ENCODE measurements around the gene CFAP58.

Gene CFAP58

GRCh38 chr10:104427989-104428388, 74.4 kb downstream of the CFAP58 start:
- Histone ChIP-seq H3K27me3 (ENCODE audit: insufficient read depth, low read length) (no peaks in the 10 kb centered on the region), H3K9ac (ENCODE audit: low read depth, low read length) (no peak overlapping the region), H3K4me3 (ENCODE audit: low read length) (no peak overlapping the region), H3K36me3 (ENCODE audit: insufficient read depth, low read depth, low read length) (no peaks in the 10 kb centered on the region), H3K27ac (ENCODE audit: low read length) (no peak overlapping the region), H3K9me3 (ENCODE audit: insufficient read depth, low read depth, low read length) (no peaks in the 10 kb centered on the region), H3K4me1 (ENCODE audit: insufficient read depth, low read length) (peaks cover 17% of the 10 kb centered on the region; the same call in 1 of the 2 replicates)

DNA sequence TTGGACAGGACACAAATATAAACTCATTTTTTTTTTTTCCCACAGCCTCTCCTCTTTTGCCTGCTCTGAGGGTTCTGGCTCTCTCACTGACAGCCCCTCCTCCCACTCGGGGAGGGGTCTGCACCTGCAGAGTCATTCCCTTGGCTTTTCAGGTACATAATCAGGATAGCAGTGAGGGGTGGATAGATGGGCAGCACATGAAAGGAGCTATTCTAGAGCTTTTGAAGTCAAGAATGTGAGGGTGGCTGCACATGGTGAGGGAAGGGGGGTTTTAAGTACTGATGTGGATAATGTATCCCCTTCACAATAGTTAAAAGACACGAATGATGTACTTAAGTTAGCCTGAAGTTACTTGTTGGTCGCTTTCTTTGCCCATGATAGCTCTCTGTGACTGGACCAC, 76.2 kb downstream of the CFAP58 start:
- H3K9me3 ChIP-seq (ENCODE audit: insufficient read depth, low read depth, low read length), result no peaks in the 10 kb centered on the region
- H3K27ac ChIP-seq (ENCODE audit: low read length), result no peak overlapping the region
- no peaks in the 10 kb centered on the region for H3K27me3 ChIP-seq (ENCODE audit: insufficient read depth, low read length)
- no peaks in the 10 kb centered on the region for H3K36me3 ChIP-seq (ENCODE audit: insufficient read depth, low read depth, low read length)
- H3K4me3 ChIP-seq (ENCODE audit: low read length), result peak overlapping the region; percentile 17; the same call in 1 of the 2 replicates
- no peak overlapping the region for H3K9ac ChIP-seq (ENCODE audit: low read depth, low read length)
- peaks cover 17% of the 10 kb centered on the region; the same call in 1 of the 2 replicates for H3K4me1 ChIP-seq (ENCODE audit: insufficient read depth, low read length)

DNA sequence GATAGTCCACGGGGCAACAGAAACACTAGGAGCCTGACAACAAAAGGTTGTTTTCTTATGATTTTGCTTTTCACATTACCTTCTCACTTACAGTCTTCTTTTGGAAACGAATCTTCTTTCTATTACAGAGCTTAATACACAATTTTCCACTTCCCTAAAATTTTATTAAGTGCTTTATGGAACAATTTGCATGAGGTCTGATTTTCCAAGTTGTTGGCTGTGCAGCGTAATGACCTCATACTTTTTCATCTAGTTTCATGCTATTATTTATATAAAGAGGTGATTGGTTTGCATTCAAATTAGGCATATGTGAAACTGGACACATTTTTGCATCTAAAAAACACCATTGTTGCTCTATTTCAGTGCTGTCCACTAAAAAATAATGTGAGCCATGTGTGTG, 76.7 kb downstream of the CFAP58 start:
- Histone ChIP-seq H3K4me1 (ENCODE audit: insufficient read depth, low read length) (peaks cover 17% of the 10 kb centered on the region; the same call in 1 of the 2 replicates), H3K27ac (ENCODE audit: low read length) (no peak overlapping the region), H3K36me3 (ENCODE audit: insufficient read depth, low read depth, low read length) (no peaks in the 10 kb centered on the region), H3K9me3 (ENCODE audit: insufficient read depth, low read depth, low read length) (no peaks in the 10 kb centered on the region), H3K9ac (ENCODE audit: low read depth, low read length) (no peak overlapping the region), H3K27me3 (ENCODE audit: insufficient read depth, low read length) (no peaks in the 10 kb centered on the region), H3K4me3 (ENCODE audit: low read length) (peak overlapping the region; percentile 17; the same call in 1 of the 2 replicates)

DNA sequence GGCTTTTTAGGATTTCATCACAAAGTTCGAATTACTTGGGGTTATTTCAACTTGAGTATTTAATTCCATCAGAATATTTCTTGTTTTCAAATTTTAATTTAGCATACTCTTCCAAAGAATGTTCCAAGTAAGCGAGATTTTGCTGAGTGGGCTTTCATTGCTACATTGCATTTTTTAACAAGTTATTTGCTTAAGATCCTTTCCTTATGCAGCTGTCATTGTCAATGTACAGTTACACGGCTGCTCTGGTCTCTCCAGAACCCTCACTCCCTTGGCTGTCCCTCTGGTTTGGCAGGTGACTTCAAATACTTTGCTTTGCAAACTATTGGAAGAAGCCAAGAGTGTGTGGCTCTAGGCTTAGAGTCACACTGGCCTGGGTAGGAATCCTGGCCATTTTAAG, 80.0 kb downstream of the CFAP58 start:
- no peak overlapping the region for H3K27ac ChIP-seq (ENCODE audit: low read length)
- no peaks in the 10 kb centered on the region for H3K27me3 ChIP-seq (ENCODE audit: insufficient read depth, low read length)
- H3K4me3 ChIP-seq (ENCODE audit: low read length), result no peak overlapping the region
- H3K4me1 ChIP-seq (ENCODE audit: insufficient read depth, low read length), result peaks cover 17% of the 10 kb centered on the region; the same call in 1 of the 2 replicates
- no peak overlapping the region for H3K9ac ChIP-seq (ENCODE audit: low read depth, low read length)
- H3K9me3 ChIP-seq (ENCODE audit: insufficient read depth, low read depth, low read length), result no peaks in the 10 kb centered on the region
- H3K36me3 ChIP-seq (ENCODE audit: insufficient read depth, low read depth, low read length), result no peaks in the 10 kb centered on the region

- Histone ChIP-seq H3K36me3 (ENCODE audit: insufficient read depth, low read depth, low read length) (no peaks in the 10 kb centered on the region), H3K27ac (ENCODE audit: low read length) (no peak overlapping the region), H3K4me3 (ENCODE audit: low read length) (no peak overlapping the region), H3K27me3 (ENCODE audit: insufficient read depth, low read length) (no peaks in the 10 kb centered on the region), H3K9me3 (ENCODE audit: insufficient read depth, low read depth, low read length) (no peaks in the 10 kb centered on the region), H3K9ac (ENCODE audit: low read depth, low read length) (no peak overlapping the region), H3K4me1 (ENCODE audit: insufficient read depth, low read length) (peaks cover 9% of the 10 kb centered on the region; the same call in 1 of the 2 replicates)
Measured at GRCh38 chr10:104434601-104435000, 81.0 kb downstream of the CFAP58 start.

- Histone ChIP-seq H3K9me3 (ENCODE audit: insufficient read depth, low read depth, low read length) (no peaks in the 10 kb centered on the region), H3K27me3 (ENCODE audit: insufficient read depth, low read length) (no peaks in the 10 kb centered on the region), H3K4me3 (ENCODE audit: low read length) (no peak overlapping the region), H3K9ac (ENCODE audit: low read depth, low read length) (no peak overlapping the region), H3K4me1 (ENCODE audit: insufficient read depth, low read length) (no peaks in the 10 kb centered on the region), H3K27ac (ENCODE audit: low read length) (no peak overlapping the region), H3K36me3 (ENCODE audit: insufficient read depth, low read depth, low read length) (no peaks in the 10 kb centered on the region)
Measured at GRCh38 chr10:104435822-104436221, 82.2 kb downstream of the CFAP58 start.

DNA sequence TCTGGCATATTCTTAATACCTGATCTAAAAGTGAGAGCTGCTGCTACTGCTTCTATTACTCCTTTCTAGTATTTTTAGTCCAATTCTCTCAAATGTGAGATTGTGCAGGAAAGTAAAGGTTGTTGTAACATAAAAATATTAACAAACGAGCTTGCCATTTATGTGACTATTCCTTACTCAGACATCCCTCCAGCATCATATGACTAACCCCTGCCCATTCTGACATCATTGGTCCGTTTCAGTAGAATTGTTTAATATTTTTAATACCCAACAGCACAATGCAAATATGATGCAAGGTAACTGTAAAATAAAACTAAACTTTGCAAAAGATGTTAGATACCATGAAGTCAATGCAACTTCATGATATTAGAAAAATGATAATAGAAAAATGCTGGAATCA, 83.6 kb downstream of the CFAP58 start:
- no peak overlapping the region for H3K9ac ChIP-seq (ENCODE audit: low read depth, low read length)
- H3K4me3 ChIP-seq (ENCODE audit: low read length), result no peak overlapping the region
- no peak overlapping the region for H3K27ac ChIP-seq (ENCODE audit: low read length)
- H3K27me3 ChIP-seq (ENCODE audit: insufficient read depth, low read length), result no peaks in the 10 kb centered on the region
- no peaks in the 10 kb centered on the region for H3K4me1 ChIP-seq (ENCODE audit: insufficient read depth, low read length)
- no peaks in the 10 kb centered on the region for H3K9me3 ChIP-seq (ENCODE audit: insufficient read depth, low read depth, low read length)
- no peaks in the 10 kb centered on the region for H3K36me3 ChIP-seq (ENCODE audit: insufficient read depth, low read depth, low read length)

DNA sequence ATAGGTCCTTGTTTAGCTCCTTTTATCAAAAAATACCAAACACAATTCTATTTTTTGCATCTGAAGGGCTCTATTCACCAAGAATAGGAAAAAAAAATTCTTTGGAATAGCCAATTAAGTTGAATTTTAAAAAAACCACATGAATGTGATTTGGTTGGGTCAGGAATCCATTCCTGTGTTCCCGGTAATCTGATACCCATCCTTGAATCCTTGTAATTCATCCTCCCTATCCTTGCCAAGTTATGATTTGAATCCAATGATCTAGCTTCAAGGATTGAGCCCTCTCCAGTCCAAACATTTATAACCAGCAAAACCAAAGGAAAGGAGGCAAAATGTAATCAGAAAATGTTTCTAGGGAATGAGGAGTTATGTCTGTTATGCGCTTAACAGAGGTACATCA, 86.6 kb downstream of the CFAP58 start:
- H3K27ac ChIP-seq (ENCODE audit: low read length), result no peak overlapping the region
- no peaks in the 10 kb centered on the region for H3K4me1 ChIP-seq (ENCODE audit: insufficient read depth, low read length)

GRCh38 chr10:104441329-104442000, 87.8 kb downstream of the CFAP58 start:
- Histone ChIP-seq H3K4me1 (ENCODE audit: insufficient read depth, low read length) (no peaks in the 10 kb centered on the region), H3K36me3 (ENCODE audit: insufficient read depth, low read depth, low read length) (no peaks in the 10 kb centered on the region), H3K4me3 (ENCODE audit: low read length) (no peak overlapping the region), H3K9me3 (ENCODE audit: insufficient read depth, low read depth, low read length) (no peaks in the 10 kb centered on the region), H3K9ac (ENCODE audit: low read depth, low read length) (no peak overlapping the region), H3K27me3 (ENCODE audit: insufficient read depth, low read length) (no peaks in the 10 kb centered on the region), H3K27ac (ENCODE audit: low read length) (no peak overlapping the region)

More for the DNA sequence above, 86.6 kb downstream of the CFAP58 start:
- Histone ChIP-seq H3K36me3 (ENCODE audit: insufficient read depth, low read depth, low read length) (no peaks in the 10 kb centered on the region), H3K27me3 (ENCODE audit: insufficient read depth, low read length) (no peaks in the 10 kb centered on the region), H3K4me3 (ENCODE audit: low read length) (no peak overlapping the region), H3K9ac (ENCODE audit: low read depth, low read length) (no peak overlapping the region), H3K9me3 (ENCODE audit: insufficient read depth, low read depth, low read length) (no peaks in the 10 kb centered on the region)

DNA sequence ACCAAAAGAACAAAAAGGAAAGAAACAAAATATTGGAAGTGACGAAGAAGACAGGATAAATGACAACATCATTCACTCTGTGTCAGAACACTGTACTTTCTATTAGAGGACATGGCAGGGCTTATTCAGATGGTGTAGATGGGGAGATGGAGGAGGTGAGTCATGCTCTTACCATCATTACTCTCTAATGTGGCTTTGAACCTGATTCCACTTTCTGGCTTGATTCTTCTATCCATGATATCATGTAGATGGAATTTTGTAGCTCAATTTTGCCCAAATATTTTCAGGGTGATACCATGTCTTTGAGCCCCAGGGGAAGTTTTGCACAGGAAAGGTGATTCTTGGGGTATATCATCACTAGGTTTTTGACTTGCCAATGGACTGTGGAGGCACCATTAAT, 91.7 kb downstream of the CFAP58 start:
- H3K36me3 ChIP-seq (ENCODE audit: insufficient read depth, low read depth, low read length), result no peaks in the 10 kb centered on the region
- H3K9me3 ChIP-seq (ENCODE audit: insufficient read depth, low read depth, low read length), result no peaks in the 10 kb centered on the region
- H3K27me3 ChIP-seq (ENCODE audit: insufficient read depth, low read length), result no peaks in the 10 kb centered on the region
- no peaks in the 10 kb centered on the region for H3K4me1 ChIP-seq (ENCODE audit: insufficient read depth, low read length)
- H3K9ac ChIP-seq (ENCODE audit: low read depth, low read length), result no peak overlapping the region
- H3K27ac ChIP-seq (ENCODE audit: low read length), result no peak overlapping the region
- H3K4me3 ChIP-seq (ENCODE audit: low read length), result no peak overlapping the region

DNA sequence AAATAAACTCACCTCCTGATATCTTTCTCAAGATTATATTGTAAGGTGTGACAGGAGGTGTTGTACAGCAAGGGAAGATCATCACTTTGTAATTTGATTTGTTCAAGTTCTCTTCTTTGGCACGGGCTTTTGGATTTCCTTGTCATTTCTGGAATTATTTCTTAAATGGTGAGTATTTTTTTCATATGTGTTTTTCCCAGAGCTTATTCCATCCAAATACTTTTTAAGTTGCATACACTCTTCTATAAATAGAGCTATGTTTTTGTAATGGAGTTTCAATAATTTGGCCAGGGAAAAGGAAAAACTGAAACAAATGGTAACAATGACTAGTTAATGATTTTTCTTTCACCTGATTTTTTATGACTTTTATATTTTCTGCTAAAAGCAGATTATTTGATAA, 92.5 kb downstream of the CFAP58 start:
- Histone ChIP-seq H3K9ac (ENCODE audit: low read depth, low read length) (no peak overlapping the region), H3K4me3 (ENCODE audit: low read length) (no peak overlapping the region), H3K27ac (ENCODE audit: low read length) (no peak overlapping the region), H3K36me3 (ENCODE audit: insufficient read depth, low read depth, low read length) (no peaks in the 10 kb centered on the region), H3K9me3 (ENCODE audit: insufficient read depth, low read depth, low read length) (no peaks in the 10 kb centered on the region), H3K27me3 (ENCODE audit: insufficient read depth, low read length) (no peaks in the 10 kb centered on the region), H3K4me1 (ENCODE audit: insufficient read depth, low read length) (no peaks in the 10 kb centered on the region)

- Histone ChIP-seq H3K27me3 (ENCODE audit: insufficient read depth, low read length) (no peaks in the 10 kb centered on the region), H3K27ac (ENCODE audit: low read length) (no peak overlapping the region), H3K9ac (ENCODE audit: low read depth, low read length) (no peak overlapping the region), H3K9me3 (ENCODE audit: insufficient read depth, low read depth, low read length) (no peaks in the 10 kb centered on the region), H3K4me3 (ENCODE audit: low read length) (no peak overlapping the region), H3K4me1 (ENCODE audit: insufficient read depth, low read length) (no peaks in the 10 kb centered on the region), H3K36me3 (ENCODE audit: insufficient read depth, low read depth, low read length) (no peaks in the 10 kb centered on the region)
Measured at GRCh38 chr10:104447331-104447730, 93.7 kb downstream of the CFAP58 start.

Data from iPS-20b (cell line).